ENCODE results near the gene AQP2.

DNA sequence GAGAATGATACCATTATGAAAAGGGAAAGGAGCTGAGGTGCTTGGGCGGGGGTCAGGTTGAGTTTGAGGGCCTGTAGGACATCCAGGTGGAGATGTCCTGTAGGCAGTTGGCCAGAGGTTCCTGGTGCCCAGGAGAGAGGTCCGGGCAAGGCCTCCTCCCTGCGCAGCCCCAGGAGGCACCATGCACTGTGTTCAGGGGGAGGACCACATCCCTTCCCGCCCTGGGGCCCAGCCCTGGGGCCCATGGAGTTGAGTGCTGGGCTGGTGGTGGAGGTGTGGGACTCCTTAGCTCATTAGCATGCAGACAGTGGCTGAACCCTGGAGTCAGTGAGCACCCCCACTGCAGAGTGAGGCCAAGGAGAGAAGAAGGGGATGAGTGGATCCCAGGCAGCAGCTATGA lies 41.2 kb upstream of the AQP2 start:
- no peak for TF ChIP-seq POLR2AphosphoS5 (IDR thresholded peaks at IDR 0.05; ENCODE audit: low read depth, low read length)
- TF ChIP-seq TAF1 (IDR thresholded peaks at IDR 0.05; ENCODE audit: borderline replicate concordance, insufficient read depth, low read length) = no peak
- TF ChIP-seq, protein P1, sequence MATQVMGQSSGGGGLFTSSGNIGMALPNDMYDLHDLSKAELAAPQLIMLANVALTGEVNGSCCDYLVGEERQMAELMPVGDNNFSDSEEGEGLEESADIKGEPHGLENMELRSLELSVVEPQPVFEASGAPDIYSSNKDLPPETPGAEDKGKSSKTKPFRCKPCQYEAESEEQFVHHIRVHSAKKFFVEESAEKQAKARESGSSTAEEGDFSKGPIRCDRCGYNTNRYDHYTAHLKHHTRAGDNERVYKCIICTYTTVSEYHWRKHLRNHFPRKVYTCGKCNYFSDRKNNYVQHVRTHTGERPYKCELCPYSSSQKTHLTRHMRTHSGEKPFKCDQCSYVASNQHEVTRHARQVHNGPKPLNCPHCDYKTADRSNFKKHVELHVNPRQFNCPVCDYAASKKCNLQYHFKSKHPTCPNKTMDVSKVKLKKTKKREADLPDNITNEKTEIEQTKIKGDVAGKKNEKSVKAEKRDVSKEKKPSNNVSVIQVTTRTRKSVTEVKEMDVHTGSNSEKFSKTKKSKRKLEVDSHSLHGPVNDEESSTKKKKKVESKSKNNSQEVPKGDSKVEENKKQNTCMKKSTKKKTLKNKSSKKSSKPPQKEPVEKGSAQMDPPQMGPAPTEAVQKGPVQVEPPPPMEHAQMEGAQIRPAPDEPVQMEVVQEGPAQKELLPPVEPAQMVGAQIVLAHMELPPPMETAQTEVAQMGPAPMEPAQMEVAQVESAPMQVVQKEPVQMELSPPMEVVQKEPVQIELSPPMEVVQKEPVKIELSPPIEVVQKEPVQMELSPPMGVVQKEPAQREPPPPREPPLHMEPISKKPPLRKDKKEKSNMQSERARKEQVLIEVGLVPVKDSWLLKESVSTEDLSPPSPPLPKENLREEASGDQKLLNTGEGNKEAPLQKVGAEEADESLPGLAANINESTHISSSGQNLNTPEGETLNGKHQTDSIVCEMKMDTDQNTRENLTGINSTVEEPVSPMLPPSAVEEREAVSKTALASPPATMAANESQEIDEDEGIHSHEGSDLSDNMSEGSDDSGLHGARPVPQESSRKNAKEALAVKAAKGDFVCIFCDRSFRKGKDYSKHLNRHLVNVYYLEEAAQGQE (IDR thresholded peaks at IDR 0.05; ENCODE audit: insufficient read depth in 1 of 2, low read depth in 2 of 2, low read length in 2 of 2) = no peak

Data from PFSK-1 (cell line).